ENCODE results near the gene CHN1.

CHN1 gene

GRCh38 chr2:175004730-175004979, 526 bp downstream of the CHN1 start:
- TF ChIP-seq CTCF (IDR thresholded peaks at IDR 0.05), result no peak
- H3K27ac ChIP-seq, result no peak overlapping the region

- no peak overlapping the region for H3K27ac ChIP-seq
- TF ChIP-seq CTCF (IDR thresholded peaks at IDR 0.05), result no peak
- no peak for TF ChIP-seq ZFX (IDR thresholded peaks at IDR 0.05; ENCODE audit: borderline replicate concordance)
These were observed 1.1 kb downstream of the CHN1 start for GRCh38 chr2:175003875-175004729.

- no peak for TF ChIP-seq CTCF (IDR thresholded peaks at IDR 0.05)
- TF ChIP-seq ZFX (IDR thresholded peaks at IDR 0.05; ENCODE audit: borderline replicate concordance), result no peak
- H3K27ac ChIP-seq, result no peak overlapping the region
These were observed 2.5 kb downstream of the CHN1 start for GRCh38 chr2:175002547-175003274.

DNA sequence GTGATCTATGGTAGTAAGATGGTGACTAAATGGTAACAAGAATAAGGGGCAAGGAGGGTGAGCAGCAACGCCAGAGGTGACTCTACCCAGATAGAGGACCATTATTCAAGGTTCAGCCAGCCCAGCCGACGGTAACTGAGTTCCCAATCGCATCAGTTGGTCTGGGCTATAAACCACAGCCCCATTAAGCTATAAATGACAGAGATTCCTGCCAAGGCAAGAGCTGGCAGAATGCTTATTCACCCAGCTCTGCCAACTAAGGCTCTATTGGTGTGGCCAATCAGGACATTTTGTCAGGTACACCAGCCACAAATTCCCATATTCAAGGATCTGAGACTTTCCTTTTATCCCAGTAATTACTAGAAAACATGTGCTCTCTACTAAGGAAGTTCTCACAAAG, 3.6 kb downstream of the CHN1 start:
- H3K27ac ChIP-seq, result no peak overlapping the region
- TF ChIP-seq CTCF (IDR thresholded peaks at IDR 0.05) (no peak), ZFX (IDR thresholded peaks at IDR 0.05; ENCODE audit: borderline replicate concordance) (no peak)

GRCh38 chr2:174997110-174997509, 8.1 kb downstream of the CHN1 start:
- TF ChIP-seq ZFX (IDR thresholded peaks at IDR 0.05; ENCODE audit: borderline replicate concordance), result no peak
- no peak overlapping the region for H3K27ac ChIP-seq

DNA sequence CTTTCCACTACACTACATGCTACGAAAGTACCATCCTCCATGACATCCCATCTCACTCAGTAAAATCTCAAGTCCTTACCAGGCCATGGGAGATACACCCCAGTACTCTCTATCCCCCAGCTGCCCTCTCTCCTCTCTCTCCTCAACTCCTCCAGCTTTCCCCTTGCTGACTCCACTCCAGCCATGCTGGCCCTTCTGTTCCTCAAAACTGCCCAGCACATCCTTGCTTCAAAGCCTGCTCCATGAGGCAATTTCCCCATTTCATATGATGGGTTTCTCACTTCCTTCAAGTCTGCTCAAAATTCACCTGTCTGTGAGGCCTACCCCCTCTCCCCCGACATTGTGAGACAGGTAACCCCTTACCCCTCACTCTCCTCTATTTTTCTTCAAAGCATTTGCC, 8.6 kb downstream of the CHN1 start:
- H3K27ac ChIP-seq, result no peak overlapping the region
- no peak for TF ChIP-seq CTCF (IDR thresholded peaks at IDR 0.05)

DNA sequence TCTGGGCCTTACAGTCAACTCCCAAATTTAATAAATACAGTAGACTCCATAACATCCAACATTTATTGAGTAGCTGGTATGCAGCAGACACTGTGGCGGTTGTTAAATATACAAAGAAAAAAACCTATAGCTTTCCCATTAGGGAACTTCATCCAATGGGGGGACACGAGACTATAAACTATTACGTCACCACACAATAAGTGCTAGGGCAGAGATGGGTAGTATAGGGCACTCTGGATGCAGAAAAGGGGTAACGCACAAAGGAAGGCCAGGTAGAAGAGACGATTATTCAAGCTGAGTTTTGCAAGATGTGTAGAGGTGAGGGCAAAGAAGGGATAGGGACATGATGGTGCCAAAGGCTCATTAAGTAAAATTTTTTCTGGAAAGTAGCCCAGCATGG, 10.8 kb downstream of the CHN1 start:
- no peak overlapping the region for H3K27ac ChIP-seq
- no peak for TF ChIP-seq CTCF (IDR thresholded peaks at IDR 0.05)
- no peak for TF ChIP-seq ZFX (IDR thresholded peaks at IDR 0.05; ENCODE audit: borderline replicate concordance)

All from 22Rv1 (cell line).